WTC11 (cell line): ENCODE data around the gene ATL2. TPM values are rescaled to one million over a fixed set of nuclear protein-coding genes. Genes with fewer than 3 reads are reported as not detected.

ENCODE experiments used
- ATAC-seq: fragments of 200-7000 bp; cut with Tn5 transposase; 2 replicates; pipeline ENCODE4 v1.10.0; 2021; ENCODE audit warnings: mild to moderate bottlenecking, moderate library complexity
- CTCF ChIA-PET: fragments of 300-600 bp; sonication (Branson Sonifier 250); formaldehyde crosslinking; loops from one replicate; lab custom pipeline; 2021; ENCODE audit warnings: antibody characterized with exemption; lab: Charles Lee
- POLR2A ChIA-PET: fragments of 350-600 bp; sonication (Branson Sonifier 250); formaldehyde crosslinking; loops from one replicate; lab custom pipeline; 2021; ENCODE audit warnings: antibody characterized with exemption; lab: Charles Lee
- DNase-seq: peaks from one replicate; pipeline ENCODE4 v3.0.0; 2021; ENCODE audit warnings: low spot score
- H3K27ac Mint-ChIP-seq: 2 replicates; pipeline ENCODE4 v1.8.0; 2021; ENCODE audit warnings: mixed read lengths
- H3K27me3 Mint-ChIP-seq: 2 replicates; pipeline ENCODE4 v1.8.0; 2021; ENCODE audit warnings: low read depth, mild to moderate bottlenecking, moderate library complexity, mixed read lengths
- H3K36me3 Mint-ChIP-seq: 2 replicates; pipeline ENCODE4 v1.8.0; 2021; ENCODE audit warnings: mixed read lengths
- H3K4me1 Mint-ChIP-seq: 2 replicates; pipeline ENCODE4 v1.8.0; 2022; ENCODE audit warnings: mixed read lengths
- H3K4me3 Mint-ChIP-seq: 2 replicates; pipeline ENCODE4 v1.8.0; 2021; ENCODE audit warnings: mild to moderate bottlenecking, moderate library complexity, mixed read lengths
- H3K9me3 Mint-ChIP-seq: 2 replicates; pipeline ENCODE4 v1.8.0; 2021; ENCODE audit warnings: mixed read lengths
- ATF6 ChIP-seq: sonication (generic); formaldehyde crosslinking; IDR thresholded peaks from 2 replicates; pipeline ENCODE4 v1.8.1; 2023; ENCODE audit warnings: mild to moderate bottlenecking, missing genetic modification reagents
- CREM ChIP-seq: sonication (generic); formaldehyde crosslinking; IDR thresholded peaks from 2 replicates; pipeline ENCODE4 v1.8.1; 2022; ENCODE audit warnings: mild to moderate bottlenecking, missing genetic modification reagents, moderate library complexity
- EMX1 ChIP-seq: fragments of 250-450 bp; sonication (Bioruptor Pico); IDR thresholded peaks from 2 replicates; pipeline ENCODE4 v1.8.0; 2021; ENCODE audit warnings: mild to moderate bottlenecking
- FOXP1 ChIP-seq: sonication (generic); formaldehyde crosslinking; IDR thresholded peaks from 2 replicates; pipeline ENCODE4 v1.8.0; 2022; ENCODE audit warnings: missing genetic modification reagents, mild to moderate bottlenecking, moderate library complexity, borderline replicate concordance
- GRHL2 ChIP-seq: fragments of 250-450 bp; sonication (Bioruptor Pico); IDR thresholded peaks from 2 replicates; pipeline ENCODE4 v1.8.0; 2022; ENCODE audit warnings: mild to moderate bottlenecking, moderate library complexity; ENCODE audit not compliant: insufficient replicate concordance, severe bottlenecking
- IRF1 ChIP-seq: sonication (generic); formaldehyde crosslinking; IDR thresholded peaks from 2 replicates; pipeline ENCODE4 v1.8.0; 2023; ENCODE audit warnings: missing genetic modification reagents
- JAZF1 ChIP-seq: fragments of 250-450 bp; sonication (Bioruptor Pico); IDR thresholded peaks from 2 replicates; pipeline ENCODE4 v1.9.0; 2021; ENCODE audit warnings: moderate library complexity, mild to moderate bottlenecking, inconsistent platforms
- NR3C1 ChIP-seq: sonication (generic); formaldehyde crosslinking; conservative IDR thresholded peaks from 2 replicates; pipeline ENCODE4 v1.8.1; 2023; ENCODE audit warnings: low read depth, mild to moderate bottlenecking, missing genetic modification reagents
- OVOL2 ChIP-seq: fragments of 250-450 bp; sonication (Bioruptor Pico); IDR thresholded peaks from 2 replicates; pipeline ENCODE4 v1.9.0; 2021; ENCODE audit warnings: mild to moderate bottlenecking, borderline replicate concordance
- SMAD3 ChIP-seq: sonication (generic); formaldehyde crosslinking; IDR thresholded peaks from 2 replicates; pipeline ENCODE4 v1.8.0; 2022; ENCODE audit warnings: missing genetic modification reagents, mild to moderate bottlenecking, borderline replicate concordance
- SP1 ChIP-seq: sonication (generic); formaldehyde crosslinking; conservative IDR thresholded peaks from 2 replicates; pipeline ENCODE4 v1.8.1; 2022; ENCODE audit warnings: missing genetic modification reagents
- TP53 ChIP-seq: sonication (generic); formaldehyde crosslinking; IDR thresholded peaks from 2 replicates; pipeline ENCODE4 v1.8.1; 2023; ENCODE audit warnings: mild to moderate bottlenecking, missing genetic modification reagents
- ZBTB43 ChIP-seq: sonication (generic); formaldehyde crosslinking; IDR thresholded peaks from 2 replicates; pipeline ENCODE4 v1.8.1; 2023; ENCODE audit warnings: mild to moderate bottlenecking, missing genetic modification reagents
- ZNF138 ChIP-seq: sonication (generic); formaldehyde crosslinking; conservative IDR thresholded peaks from 2 replicates; pipeline ENCODE4 v1.8.1; 2022; ENCODE audit warnings: mild to moderate bottlenecking, moderate library complexity, missing genetic modification reagents
- ZNF219 ChIP-seq: sonication (generic); formaldehyde crosslinking; IDR thresholded peaks from 2 replicates; pipeline ENCODE4 v1.8.0; 2023; ENCODE audit warnings: missing genetic modification reagents, mild to moderate bottlenecking, borderline replicate concordance
- ZNF423 ChIP-seq: fragments of 250-450 bp; sonication (Bioruptor Pico); IDR thresholded peaks from 2 replicates; pipeline ENCODE4 v2.1.2; 2022; ENCODE audit warnings: mild to moderate bottlenecking, moderate library complexity
- total RNA-seq: library from RNA; stranded (reverse); gene quantifications from 3 replicates; pipeline ENCODE4 v1.2.3, GENCODE V29; 2021
- TF ChIP-seq, protein P1 (sequence below): fragments of 250-450 bp; sonication (Bioruptor Pico); IDR thresholded peaks from 2 replicates; pipeline ENCODE4 v1.8.0; 2021; ENCODE audit warnings: mild to moderate bottlenecking
- TF ChIP-seq, protein P2 (sequence below): sonication (generic); formaldehyde crosslinking; IDR thresholded peaks from 2 replicates; pipeline ENCODE4 v1.8.0; 2022; ENCODE audit warnings: missing genetic modification reagents
- TF ChIP-seq, protein P3 (sequence below): sonication (generic); formaldehyde crosslinking; conservative IDR thresholded peaks from 2 replicates; pipeline ENCODE4 v1.8.1; 2022; ENCODE audit warnings: mild to moderate bottlenecking, missing genetic modification reagents
- TF ChIP-seq, protein P4 (sequence below): sonication (generic); formaldehyde crosslinking; IDR thresholded peaks from 2 replicates; pipeline ENCODE4 v1.8.1; 2022; ENCODE audit warnings: mild to moderate bottlenecking, missing genetic modification reagents, moderate library complexity, borderline replicate concordance
- TF ChIP-seq, protein P5 (sequence below): sonication (generic); formaldehyde crosslinking; IDR thresholded peaks from 2 replicates; pipeline ENCODE4 v1.8.0; 2022; ENCODE audit warnings: mild to moderate bottlenecking, missing genetic modification reagents
- TF ChIP-seq, protein P6 (sequence below): sonication (generic); formaldehyde crosslinking; IDR thresholded peaks from 2 replicates; pipeline ENCODE4 v1.8.1; 2022; ENCODE audit warnings: mild to moderate bottlenecking, moderate library complexity, missing genetic modification reagents

Gene ATL2
- total RNA-seq, 1 experiment from 2014 or later: 90.5 TPM

DNA sequence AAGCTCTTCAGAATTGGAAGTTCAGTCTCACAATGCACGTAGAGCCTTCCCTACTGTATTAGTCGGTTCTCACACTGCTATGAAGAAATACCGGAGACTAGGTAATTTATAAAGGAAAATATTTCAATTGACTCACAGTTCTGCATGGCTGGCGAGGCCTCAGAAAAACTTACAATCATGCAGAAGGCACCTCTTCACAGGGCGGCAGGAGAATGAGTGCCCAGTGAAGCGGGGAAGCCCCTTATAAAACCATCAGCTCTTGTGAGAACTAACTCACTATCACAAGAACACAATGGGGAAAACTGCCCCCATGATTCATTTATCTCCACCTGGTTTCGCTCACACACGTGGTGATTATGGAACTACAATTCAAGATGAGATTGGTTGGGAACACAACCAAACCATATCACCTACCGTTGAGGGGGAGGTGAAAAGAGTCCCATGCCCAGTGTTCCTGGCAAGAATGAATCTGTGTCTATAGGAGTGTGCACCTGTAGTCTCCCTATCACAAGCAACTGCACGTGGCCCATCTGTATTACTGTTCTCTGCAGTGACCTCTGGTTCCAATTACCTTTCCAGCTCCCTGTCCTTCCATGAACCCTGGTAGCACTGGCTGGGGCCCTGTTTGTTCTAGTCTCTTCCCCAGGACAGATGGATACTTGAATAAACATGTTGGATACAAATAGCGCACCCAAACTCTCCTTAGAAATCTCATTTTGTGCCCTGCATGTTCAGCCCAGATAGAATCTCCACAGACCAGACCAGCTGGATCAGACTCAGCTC, 44.4 kb upstream of the ATL2 start:
- TF ChIP-seq GRHL2 (no peak), TP53 (CRISPR knock-in tag) (no peak), ATF6 (CRISPR knock-in tag) (no peak), OVOL2 (CRISPR knock-in tag) (no peak), EMX1 (CRISPR knock-in tag) (no peak), ZNF423 (CRISPR knock-in tag) (no peak), CREM (CRISPR knock-in tag) (no peak)
- TF ChIP-seq, protein P1, sequence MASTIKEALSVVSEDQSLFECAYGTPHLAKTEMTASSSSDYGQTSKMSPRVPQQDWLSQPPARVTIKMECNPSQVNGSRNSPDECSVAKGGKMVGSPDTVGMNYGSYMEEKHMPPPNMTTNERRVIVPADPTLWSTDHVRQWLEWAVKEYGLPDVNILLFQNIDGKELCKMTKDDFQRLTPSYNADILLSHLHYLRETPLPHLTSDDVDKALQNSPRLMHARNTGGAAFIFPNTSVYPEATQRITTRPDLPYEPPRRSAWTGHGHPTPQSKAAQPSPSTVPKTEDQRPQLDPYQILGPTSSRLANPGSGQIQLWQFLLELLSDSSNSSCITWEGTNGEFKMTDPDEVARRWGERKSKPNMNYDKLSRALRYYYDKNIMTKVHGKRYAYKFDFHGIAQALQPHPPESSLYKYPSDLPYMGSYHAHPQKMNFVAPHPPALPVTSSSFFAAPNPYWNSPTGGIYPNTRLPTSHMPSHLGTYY (CRISPR knock-in tag): no peak
- TF ChIP-seq, protein P2, sequence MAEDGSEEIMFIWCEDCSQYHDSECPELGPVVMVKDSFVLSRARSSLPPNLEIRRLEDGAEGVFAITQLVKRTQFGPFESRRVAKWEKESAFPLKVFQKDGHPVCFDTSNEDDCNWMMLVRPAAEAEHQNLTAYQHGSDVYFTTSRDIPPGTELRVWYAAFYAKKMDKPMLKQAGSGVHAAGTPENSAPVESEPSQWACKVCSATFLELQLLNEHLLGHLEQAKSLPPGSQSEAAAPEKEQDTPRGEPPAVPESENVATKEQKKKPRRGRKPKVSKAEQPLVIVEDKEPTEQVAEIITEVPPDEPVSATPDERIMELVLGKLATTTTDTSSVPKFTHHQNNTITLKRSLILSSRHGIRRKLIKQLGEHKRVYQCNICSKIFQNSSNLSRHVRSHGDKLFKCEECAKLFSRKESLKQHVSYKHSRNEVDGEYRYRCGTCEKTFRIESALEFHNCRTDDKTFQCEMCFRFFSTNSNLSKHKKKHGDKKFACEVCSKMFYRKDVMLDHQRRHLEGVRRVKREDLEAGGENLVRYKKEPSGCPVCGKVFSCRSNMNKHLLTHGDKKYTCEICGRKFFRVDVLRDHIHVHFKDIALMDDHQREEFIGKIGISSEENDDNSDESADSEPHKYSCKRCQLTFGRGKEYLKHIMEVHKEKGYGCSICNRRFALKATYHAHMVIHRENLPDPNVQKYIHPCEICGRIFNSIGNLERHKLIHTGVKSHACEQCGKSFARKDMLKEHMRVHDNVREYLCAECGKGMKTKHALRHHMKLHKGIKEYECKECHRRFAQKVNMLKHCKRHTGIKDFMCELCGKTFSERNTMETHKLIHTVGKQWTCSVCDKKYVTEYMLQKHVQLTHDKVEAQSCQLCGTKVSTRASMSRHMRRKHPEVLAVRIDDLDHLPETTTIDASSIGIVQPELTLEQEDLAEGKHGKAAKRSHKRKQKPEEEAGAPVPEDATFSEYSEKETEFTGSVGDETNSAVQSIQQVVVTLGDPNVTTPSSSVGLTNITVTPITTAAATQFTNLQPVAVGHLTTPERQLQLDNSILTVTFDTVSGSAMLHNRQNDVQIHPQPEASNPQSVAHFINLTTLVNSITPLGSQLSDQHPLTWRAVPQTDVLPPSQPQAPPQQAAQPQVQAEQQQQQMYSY (CRISPR knock-in tag): no peak
- TF ChIP-seq, all 79 proteins: peak for 0
- POLR2A ChIA-PET: no interaction called here
- Mint-ChIP-seq H3K27me3 (no peaks in the 10 kb centered on the region), H3K9me3 (peaks cover 7% of the 10 kb centered on the region), H3K27ac (no peak overlapping the region), H3K36me3 (no peaks in the 10 kb centered on the region), H3K4me1 (no peaks in the 10 kb centered on the region), H3K4me3 (no peak overlapping the region)
- CTCF ChIA-PET: interaction anchor here (0.7 to 1.5 kb wide), 2 partner anchors 45 to 87 kb away, joined by 4 read pairs; no protein-coding TSS in a partner anchor
- ATAC-seq: no peak
- no peak for DNase-seq

GRCh38 chr2:38419499-38419898, 42.4 kb upstream of the ATL2 start:
- peaks cover 3% of the 10 kb centered on the region for H3K36me3 Mint-ChIP-seq
- POLR2A ChIA-PET: no interaction called here
- TF ChIP-seq, protein P3, sequence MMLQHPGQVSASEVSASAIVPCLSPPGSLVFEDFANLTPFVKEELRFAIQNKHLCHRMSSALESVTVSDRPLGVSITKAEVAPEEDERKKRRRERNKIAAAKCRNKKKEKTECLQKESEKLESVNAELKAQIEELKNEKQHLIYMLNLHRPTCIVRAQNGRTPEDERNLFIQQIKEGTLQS (CRISPR knock-in tag): no peak
- TF ChIP-seq, protein P4, sequence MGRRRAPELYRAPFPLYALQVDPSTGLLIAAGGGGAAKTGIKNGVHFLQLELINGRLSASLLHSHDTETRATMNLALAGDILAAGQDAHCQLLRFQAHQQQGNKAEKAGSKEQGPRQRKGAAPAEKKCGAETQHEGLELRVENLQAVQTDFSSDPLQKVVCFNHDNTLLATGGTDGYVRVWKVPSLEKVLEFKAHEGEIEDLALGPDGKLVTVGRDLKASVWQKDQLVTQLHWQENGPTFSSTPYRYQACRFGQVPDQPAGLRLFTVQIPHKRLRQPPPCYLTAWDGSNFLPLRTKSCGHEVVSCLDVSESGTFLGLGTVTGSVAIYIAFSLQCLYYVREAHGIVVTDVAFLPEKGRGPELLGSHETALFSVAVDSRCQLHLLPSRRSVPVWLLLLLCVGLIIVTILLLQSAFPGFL (CRISPR knock-in tag): no peak
- TF ChIP-seq ZNF138 (CRISPR knock-in tag) (no peak), SP1 (no peak), ZBTB43 (CRISPR knock-in tag) (no peak), SMAD3 (no peak), JAZF1 (CRISPR knock-in tag) (no peak), FOXP1 (CRISPR knock-in tag) (no peak), ZNF219 (CRISPR knock-in tag) (no peak), NR3C1 (CRISPR knock-in tag) (no peak), IRF1 (CRISPR knock-in tag) (no peak)
- TF ChIP-seq, protein P5, sequence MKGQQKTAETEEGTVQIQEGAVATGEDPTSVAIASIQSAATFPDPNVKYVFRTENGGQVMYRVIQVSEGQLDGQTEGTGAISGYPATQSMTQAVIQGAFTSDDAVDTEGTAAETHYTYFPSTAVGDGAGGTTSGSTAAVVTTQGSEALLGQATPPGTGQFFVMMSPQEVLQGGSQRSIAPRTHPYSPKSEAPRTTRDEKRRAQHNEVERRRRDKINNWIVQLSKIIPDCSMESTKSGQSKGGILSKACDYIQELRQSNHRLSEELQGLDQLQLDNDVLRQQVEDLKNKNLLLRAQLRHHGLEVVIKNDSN (CRISPR knock-in tag): no peak
- TF ChIP-seq, protein P6, sequence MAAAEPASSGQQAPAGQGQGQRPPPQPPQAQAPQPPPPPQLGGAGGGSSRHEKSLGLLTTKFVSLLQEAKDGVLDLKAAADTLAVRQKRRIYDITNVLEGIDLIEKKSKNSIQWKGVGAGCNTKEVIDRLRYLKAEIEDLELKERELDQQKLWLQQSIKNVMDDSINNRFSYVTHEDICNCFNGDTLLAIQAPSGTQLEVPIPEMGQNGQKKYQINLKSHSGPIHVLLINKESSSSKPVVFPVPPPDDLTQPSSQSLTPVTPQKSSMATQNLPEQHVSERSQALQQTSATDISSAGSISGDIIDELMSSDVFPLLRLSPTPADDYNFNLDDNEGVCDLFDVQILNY: no peak

More at GRCh38 chr2:38419499-38419898, 42.4 kb upstream of the ATL2 start:
- no peak overlapping the region for H3K27ac Mint-ChIP-seq
- no peak overlapping the region for H3K4me3 Mint-ChIP-seq
- ATAC-seq (no peak), DNase-seq (no peak)
- no peaks in the 10 kb centered on the region for H3K4me1 Mint-ChIP-seq
- H3K27me3 Mint-ChIP-seq: no peaks in the 10 kb centered on the region
- H3K9me3 Mint-ChIP-seq: peaks cover 10% of the 10 kb centered on the region
- CTCF ChIA-PET: interaction anchor here (0.6 kb wide), 1 partner anchor 437 kb away, joined by 3 read pairs; no protein-coding TSS in a partner anchor
